HepG2 (cell line): Measurements from ENCODE around the gene ZGRF1. TPM values are rescaled to one million over a fixed set of nuclear protein-coding genes. Genes with fewer than 3 reads are reported as not detected.

Source experiments
- BRCA1 ChIP-seq: sonication (generic); formaldehyde crosslinking; IDR thresholded peaks from 2 replicates; pipeline ENCODE4 v1.4.0; 2020; ENCODE audit warnings: missing genetic modification reagents
- DNMT1 ChIP-seq: sonication (generic); formaldehyde crosslinking; IDR thresholded peaks from 2 replicates; pipeline ENCODE4 v1.5.1; 2020; ENCODE audit warnings: mild to moderate bottlenecking, missing genetic modification reagents
- FIP1L1 ChIP-seq: fragments of 200-400 bp; formaldehyde crosslinking; IDR thresholded peaks from 2 replicates; pipeline ENCODE4 v1.6.1; 2018; ENCODE audit warnings: low read depth, mild to moderate bottlenecking, low read length, moderate library complexity, borderline replicate concordance; ENCODE audit not compliant: insufficient read depth
- FOXJ3 ChIP-seq: sonication (generic); formaldehyde crosslinking; IDR thresholded peaks from 2 replicates; pipeline ENCODE4 v1.4.0; 2020; ENCODE audit warnings: missing genetic modification reagents, mild to moderate bottlenecking, borderline replicate concordance
- FOXP4 ChIP-seq: sonication (generic); formaldehyde crosslinking; IDR thresholded peaks from 2 replicates; pipeline ENCODE4 v1.4.0; 2020; ENCODE audit warnings: missing genetic modification reagents
- HMGXB4 ChIP-seq, 2 experiments: sonication (generic) in 1 of 2; formaldehyde crosslinking in 1 of 2; IDR thresholded peaks; 2 replicates each; pipeline versions ENCODE4 v1.4.0 to v1.6.1; 2018 to 2020; ENCODE audit warnings: missing genetic modification reagents in 2 of 2, borderline replicate concordance in 1 of 2, low read depth in 1 of 2, mild to moderate bottlenecking in 1 of 2, missing biosample characterization in 1 of 2
- IKZF1 ChIP-seq: fragments of 450-650 bp; IDR thresholded peaks from 2 replicates; pipeline ENCODE4 v1.7.1; 2016
- IRX3 ChIP-seq: sonication (generic); formaldehyde crosslinking; IDR thresholded peaks from 2 replicates; pipeline ENCODE4 v1.8.1; 2023; ENCODE audit warnings: mild to moderate bottlenecking, low read depth, missing genetic modification reagents, borderline replicate concordance
- JDP2 ChIP-seq: sonication (generic); formaldehyde crosslinking; IDR thresholded peaks from 2 replicates; pipeline ENCODE4 v1.8.1; 2022; ENCODE audit warnings: missing genetic modification reagents, borderline replicate concordance
- MAF1 ChIP-seq: sonication (generic); formaldehyde crosslinking; IDR thresholded peaks from 2 replicates; pipeline ENCODE4 v1.5.0; 2020; ENCODE audit warnings: missing genetic modification reagents, borderline replicate concordance
- NCOR1 ChIP-seq: fragments of 200-600 bp; sonication (generic); IDR thresholded peaks from 2 replicates; pipeline ENCODE4 v1.7.0; 2017; ENCODE audit warnings: antibody characterized with exemption, low read length, borderline replicate concordance
- NPAS2 ChIP-seq: sonication (generic); formaldehyde crosslinking; IDR thresholded peaks from 2 replicates; pipeline ENCODE4 v1.8.0; 2022; ENCODE audit warnings: mild to moderate bottlenecking, missing genetic modification reagents, borderline replicate concordance
- REL ChIP-seq: sonication (generic); formaldehyde crosslinking; conservative IDR thresholded peaks from 2 replicates; pipeline ENCODE4 v1.8.0; 2022; ENCODE audit warnings: mild to moderate bottlenecking, missing genetic modification reagents, moderate library complexity
- SNRNP70 ChIP-seq: fragments of 200-400 bp; formaldehyde crosslinking; IDR thresholded peaks from 2 replicates; pipeline ENCODE4 v1.6.1; 2017; ENCODE audit warnings: mild to moderate bottlenecking, low read depth, low read length, moderate library complexity
- SUZ12 ChIP-seq: fragments of 150-350 bp; IDR thresholded peaks from 2 replicates; pipeline ENCODE4 v1.6.1; 2014; ENCODE audit warnings: low read depth, low read length
- TCF7 ChIP-seq: sonication (generic); IDR thresholded peaks from 2 replicates; pipeline ENCODE4 v1.6.1; 2016; ENCODE audit warnings: antibody characterized with exemption, low read depth
- THYN1 ChIP-seq: sonication (generic); formaldehyde crosslinking; IDR thresholded peaks from 2 replicates; pipeline ENCODE4 v1.8.1; 2023; ENCODE audit warnings: low read depth, mild to moderate bottlenecking, moderate library complexity, missing genetic modification reagents, borderline replicate concordance
- ZEB1 ChIP-seq: IDR thresholded peaks from 2 replicates; pipeline ENCODE4 v1.6.1; 2012; ENCODE audit warnings: mild to moderate bottlenecking, low read depth, inconsistent platforms; ENCODE audit not compliant: insufficient replicate concordance
- ZKSCAN8 ChIP-seq: IDR thresholded peaks from 2 replicates; pipeline ENCODE4 v1.6.1; 2016; ENCODE audit warnings: borderline replicate concordance, missing genetic modification reagents, missing compliant biosample characterization
- ZNF224 ChIP-seq: sonication (generic); formaldehyde crosslinking; IDR thresholded peaks from 2 replicates; pipeline ENCODE4 v1.5.0; 2020; ENCODE audit warnings: mild to moderate bottlenecking, missing genetic modification reagents
- ZNF44 ChIP-seq: sonication (generic); formaldehyde crosslinking; IDR thresholded peaks from 2 replicates; pipeline ENCODE4 v1.5.1; 2020; ENCODE audit warnings: mild to moderate bottlenecking, missing genetic modification reagents
- ZNF841 ChIP-seq: sonication (generic); formaldehyde crosslinking; IDR thresholded peaks from 2 replicates; pipeline ENCODE4 v1.8.1; 2023; ENCODE audit warnings: missing genetic modification reagents, borderline replicate concordance
- ZSCAN9 ChIP-seq: IDR thresholded peaks from 2 replicates; pipeline ENCODE4 v1.6.1; 2016; ENCODE audit warnings: borderline replicate concordance
- ZUFSP ChIP-seq: sonication (generic); formaldehyde crosslinking; IDR thresholded peaks from 2 replicates; pipeline ENCODE4 v1.9.0; 2021; ENCODE audit warnings: missing genetic modification reagents, mild to moderate bottlenecking, borderline replicate concordance
- polyA plus RNA-seq, 8 experiments: library from polyadenylated mRNA; depleted of rRNA in 3 of 8; stranded (reverse) in 7 of 8; unstranded in 1 of 8; fragments of >200 nt; fragmentation: Illumina TruSeq in 4 of 8; extraction: Trizol in 4 of 8; gene quantifications; 2 replicates each; pipeline versions ENCODE4 v1.2.1 to v1.2.3, GENCODE V29; 2011 to 2016; ENCODE audit warnings: low read depth in 4 of 8, missing spikeins in 1 of 8, mixed read lengths in 1 of 8; ENCODE audit not compliant: insufficient read depth in 1 of 8
- total RNA-seq, 5 experiments: library from RNA; depleted of rRNA; stranded (reverse); fragments of >200 nt; fragmentation: Illumina TruSeq; extraction: Trizol; gene quantifications; 2 replicates each; pipeline ENCODE4 v1.2.3, GENCODE V29; 2016; ENCODE audit warnings: low read depth in 1 of 5

The ZGRF1 gene
- total and polyA plus RNA-seq, 2 of the 13 experiments (the other 11 are each of a cell fraction or from before 2014, with no cell fraction given): 8.6 to 15.9 TPM

GRCh38 chr4:112636688-112637551 is at the start of gene ZGRF1, which contains the start of gene LARP7 (continued):
- TF ChIP-seq ZNF44 (CRISPR knock-in tag) (peak; percentile 36; the same call in 1 of the 2 replicates), NPAS2 (CRISPR knock-in tag) (no peak), TCF7 (no peak), IKZF1 (no peak), ZNF224 (CRISPR knock-in tag) (0 out of 2 replicates have a peak, but pooled peaks have one; percentile 29), NCOR1 (peak; percentile 13; the same call in 1 of the 2 replicates), IRX3 (CRISPR knock-in tag) (peak; percentile 81; the same call in 1 of the 2 replicates), ZKSCAN8 (CRISPR knock-in tag) (no peak), JDP2 (CRISPR knock-in tag) (no peak), ZEB1 (no peak), SUZ12 (no peak), THYN1 (no peak), HMGXB4 (CRISPR knock-in tag; IDR thresholded peaks at IDR 0.05; ENCODE audit: borderline replicate concordance in 1 of 2, low read depth in 1 of 2) (peak; percentile 56 to 76), ZNF841 (no peak), ZSCAN9 (no peak), FOXP4 (CRISPR knock-in tag) (no peak; the same call in 1 of the 2 replicates), MAF1 (0 out of 2 replicates have a peak, but pooled peaks have one; percentile 24), DNMT1 (CRISPR knock-in tag) (no peak), SNRNP70 (no peak), REL (no peak; the same call in 1 of the 2 replicates), ZUFSP (CRISPR knock-in tag) (no peak), FIP1L1 (no peak), BRCA1 (CRISPR knock-in tag) (no peak), FOXJ3 (CRISPR knock-in tag) (peak; percentile 68; the same call in 1 of the 2 replicates)
